ENCODE results near the gene TET2.

Gene TET2

GRCh38 chr4:105182211-105182610 is 35.5 kb downstream of the TET2 start:
- peaks cover 27 to 31% of the 10 kb centered on the region in 2 experiments for H3K4me1 ChIP-seq (ENCODE audit: control insufficient read depth in 1 of 2, insufficient read depth in 1 of 2, low read depth in 1 of 2, low read length in 1 of 2)
- H3K27me3 ChIP-seq: no peaks in the 10 kb centered on the region
- H3K4me3 ChIP-seq (ENCODE audit: low read depth in 1 of 2, low read length in 1 of 2): no peak overlapping the region
- H3K36me3 ChIP-seq: no peaks in the 10 kb centered on the region
- no peak overlapping the region for H3K27ac ChIP-seq
- no peaks in the 10 kb centered on the region for H3K9me3 ChIP-seq
- TF ChIP-seq CTCF (IDR thresholded peaks at IDR 0.05): no peak

DNA sequence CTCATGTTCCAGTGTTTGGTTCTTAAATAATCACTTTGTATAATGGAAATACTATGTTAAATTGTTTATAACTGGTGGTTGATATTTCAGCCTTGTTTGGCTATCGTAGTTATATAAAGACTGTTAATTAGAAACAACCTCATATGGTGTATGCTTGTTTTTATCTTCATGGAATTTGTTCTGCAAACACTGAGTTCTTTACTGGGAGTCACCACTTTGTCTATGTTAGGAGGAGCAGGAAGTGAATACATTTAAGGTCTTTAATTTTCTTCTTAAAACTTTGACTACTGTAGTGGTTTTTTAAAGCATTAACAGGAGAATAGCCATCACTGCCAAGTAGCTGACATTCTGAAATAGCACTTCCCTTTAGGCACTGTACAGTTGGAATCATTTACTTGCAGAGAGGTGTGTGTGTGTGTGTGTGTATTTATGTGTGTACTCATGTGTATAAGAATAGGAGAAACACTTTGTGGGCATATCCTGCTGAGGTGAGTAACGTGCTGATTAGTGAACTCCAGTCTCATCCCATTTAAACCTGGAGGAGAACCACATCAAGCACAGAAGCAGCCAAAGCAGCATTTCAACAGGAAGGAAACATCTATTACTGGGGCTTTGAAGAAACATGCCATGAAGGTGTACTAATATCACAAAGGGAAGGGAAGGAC is 37.8 kb downstream of the TET2 start:
- Histone ChIP-seq H3K9me3 (no peaks in the 10 kb centered on the region), H3K27me3 (no peaks in the 10 kb centered on the region), H3K4me1 (ENCODE audit: control insufficient read depth in 1 of 2, insufficient read depth in 1 of 2, low read depth in 1 of 2, low read length in 1 of 2) (peaks cover 27 to 31% of the 10 kb centered on the region in 2 experiments), H3K27ac (peak overlapping the region; percentile 72), H3K36me3 (no peaks in the 10 kb centered on the region), H3K4me3 (ENCODE audit: low read depth in 1 of 2, low read length in 1 of 2) (no peak overlapping the region)
- TF ChIP-seq CTCF (IDR thresholded peaks at IDR 0.05): no peak

DNA sequence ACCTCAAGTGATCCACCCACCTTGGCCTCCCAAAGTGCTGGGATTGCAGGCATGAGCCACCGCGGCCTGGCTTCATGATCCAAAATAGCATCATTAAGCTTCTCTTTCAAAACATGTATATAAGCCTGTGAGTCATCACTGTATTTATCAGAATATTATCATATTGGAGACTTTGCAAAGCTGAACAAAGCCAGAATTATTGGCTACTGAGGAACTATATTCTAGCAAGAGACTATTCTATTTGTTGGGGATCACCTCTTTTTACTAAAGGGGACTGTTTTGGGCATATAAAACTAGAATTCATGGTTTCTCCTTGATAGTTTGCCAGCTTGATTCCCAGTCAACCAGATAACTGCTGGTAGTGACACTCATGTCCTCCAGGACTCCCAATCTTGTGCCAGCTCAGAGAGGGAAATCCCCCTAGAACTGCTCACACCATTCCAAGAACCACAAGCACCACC is 40.1 kb downstream of the TET2 start:
- Histone ChIP-seq H3K4me3 (ENCODE audit: low read depth in 1 of 2, low read length in 1 of 2) (no peak overlapping the region), H3K9me3 (no peaks in the 10 kb centered on the region), H3K36me3 (peaks cover 18% of the 10 kb centered on the region), H3K27me3 (no peaks in the 10 kb centered on the region), H3K4me1 (ENCODE audit: control insufficient read depth in 1 of 2, insufficient read depth in 1 of 2, low read depth in 1 of 2, low read length in 1 of 2) (peaks cover 33 to 37% of the 10 kb centered on the region in 2 experiments), H3K27ac (no peak overlapping the region)
- TF ChIP-seq CTCF (IDR thresholded peaks at IDR 0.05): no peak

GRCh38 chr4:105189855-105190650 is 43.4 kb downstream of the TET2 start:
- Histone ChIP-seq H3K27ac (peak overlapping the region; percentile 72), H3K9me3 (no peaks in the 10 kb centered on the region), H3K27me3 (no peaks in the 10 kb centered on the region), H3K36me3 (peaks cover 30% of the 10 kb centered on the region), H3K4me3 (ENCODE audit: low read depth in 1 of 2, low read length in 1 of 2) (no peak overlapping the region), H3K4me1 (ENCODE audit: control insufficient read depth in 1 of 2, insufficient read depth in 1 of 2, low read depth in 1 of 2, low read length in 1 of 2) (peaks cover 22 to 31% of the 10 kb centered on the region in 2 experiments)
- TF ChIP-seq CTCF (IDR thresholded peaks at IDR 0.05): no peak

DNA sequence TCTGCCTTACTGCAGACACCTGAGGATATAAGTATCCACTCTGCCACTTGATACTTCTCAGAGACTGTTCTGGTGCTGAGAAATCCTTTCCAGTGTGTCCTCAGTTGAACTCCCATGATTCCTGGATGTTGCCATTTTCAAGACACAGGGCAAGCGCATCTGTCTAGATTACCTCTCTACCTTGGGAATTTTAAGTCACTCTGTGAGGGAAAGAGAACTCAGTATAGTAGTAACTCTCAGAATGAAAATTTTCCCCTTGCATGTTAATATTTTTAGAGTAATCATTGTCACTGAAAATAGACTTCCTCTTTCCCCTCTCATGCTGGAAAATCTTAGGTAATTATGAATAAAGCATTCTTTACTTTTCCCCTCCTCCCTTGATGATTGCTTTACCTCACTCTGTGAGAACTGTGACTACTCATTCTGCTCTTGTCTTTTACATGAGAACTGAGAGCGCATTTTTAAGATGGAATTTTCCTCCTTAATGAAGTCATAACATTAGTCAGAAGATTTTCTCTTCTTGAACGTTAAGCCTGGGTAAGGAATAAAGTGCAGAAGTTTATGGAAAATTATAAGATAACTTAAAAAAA is 45.0 kb downstream of the TET2 start:
- Histone ChIP-seq H3K9me3 (no peaks in the 10 kb centered on the region), H3K27ac (peak overlapping the region; percentile 72), H3K36me3 (peaks cover 31% of the 10 kb centered on the region), H3K4me3 (ENCODE audit: low read depth in 1 of 2, low read length in 1 of 2) (no peak overlapping the region), H3K4me1 (ENCODE audit: control insufficient read depth in 1 of 2, insufficient read depth in 1 of 2, low read depth in 1 of 2, low read length in 1 of 2) (peaks cover 28 to 33% of the 10 kb centered on the region in 2 experiments), H3K27me3 (no peaks in the 10 kb centered on the region)
- no peak for TF ChIP-seq CTCF (IDR thresholded peaks at IDR 0.05)

All from neutrophil (primary cell).